Medulla oblongata (tissue), 1 donor: ENCODE results near the gene PARD3B.
A peak's percentile ranks its signal among the peaks of the same experiment; 100 is the strongest.

Source experiments
- DNase-seq: peaks from one replicate; pipeline ENCODE4 v3.0.0-alpha.2; 2015; ENCODE audit errors: extremely low spot score

Gene PARD3B

GRCh38 chr2:204834716-204835384 is 289.6 kb downstream of the PARD3B start:
- DNase-seq, result no peak

DNA sequence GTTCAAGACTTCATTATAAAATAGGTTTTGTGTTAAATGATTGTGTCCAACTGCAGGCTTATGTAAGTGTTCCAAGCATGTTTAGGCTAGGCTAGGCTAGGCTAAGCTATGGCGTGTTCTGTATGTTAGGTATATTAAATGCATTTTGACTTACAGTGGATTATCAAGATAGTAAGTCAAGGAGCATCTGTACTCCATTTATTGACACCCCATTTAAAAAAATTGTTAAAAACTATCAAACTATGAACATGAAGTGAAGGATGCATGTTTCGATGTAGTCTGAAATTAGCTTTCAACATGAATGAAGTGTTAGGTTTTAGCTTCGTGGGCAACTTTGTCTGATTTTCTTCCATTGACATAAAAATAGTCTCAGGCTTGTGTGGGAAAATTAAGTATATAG is 290.5 kb downstream of the PARD3B start:
- DNase-seq, result no peak

DNA sequence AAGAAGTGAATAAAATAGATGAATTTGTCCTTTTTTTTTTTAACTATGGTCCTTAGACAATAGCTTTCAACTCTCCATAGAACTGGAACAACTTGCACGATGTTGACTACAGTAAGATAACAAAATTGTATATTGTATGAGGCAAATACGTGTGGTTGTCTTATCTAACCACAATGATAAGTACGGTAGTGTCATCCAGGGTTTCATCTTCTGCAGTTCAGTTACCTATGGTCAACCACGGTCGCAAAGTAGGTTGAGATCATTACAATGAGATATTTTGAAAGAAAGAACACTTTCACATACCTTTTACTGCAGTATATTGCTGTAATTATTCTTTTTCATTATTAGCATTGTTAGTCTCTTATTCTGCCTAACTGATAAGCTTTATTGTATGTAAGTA is 295.2 kb downstream of the PARD3B start:
- DNase-seq, result no peak

- DNase-seq, result no peak
Observed at GRCh38 chr2:204842068-204842467, 296.8 kb downstream of the PARD3B start.

DNA sequence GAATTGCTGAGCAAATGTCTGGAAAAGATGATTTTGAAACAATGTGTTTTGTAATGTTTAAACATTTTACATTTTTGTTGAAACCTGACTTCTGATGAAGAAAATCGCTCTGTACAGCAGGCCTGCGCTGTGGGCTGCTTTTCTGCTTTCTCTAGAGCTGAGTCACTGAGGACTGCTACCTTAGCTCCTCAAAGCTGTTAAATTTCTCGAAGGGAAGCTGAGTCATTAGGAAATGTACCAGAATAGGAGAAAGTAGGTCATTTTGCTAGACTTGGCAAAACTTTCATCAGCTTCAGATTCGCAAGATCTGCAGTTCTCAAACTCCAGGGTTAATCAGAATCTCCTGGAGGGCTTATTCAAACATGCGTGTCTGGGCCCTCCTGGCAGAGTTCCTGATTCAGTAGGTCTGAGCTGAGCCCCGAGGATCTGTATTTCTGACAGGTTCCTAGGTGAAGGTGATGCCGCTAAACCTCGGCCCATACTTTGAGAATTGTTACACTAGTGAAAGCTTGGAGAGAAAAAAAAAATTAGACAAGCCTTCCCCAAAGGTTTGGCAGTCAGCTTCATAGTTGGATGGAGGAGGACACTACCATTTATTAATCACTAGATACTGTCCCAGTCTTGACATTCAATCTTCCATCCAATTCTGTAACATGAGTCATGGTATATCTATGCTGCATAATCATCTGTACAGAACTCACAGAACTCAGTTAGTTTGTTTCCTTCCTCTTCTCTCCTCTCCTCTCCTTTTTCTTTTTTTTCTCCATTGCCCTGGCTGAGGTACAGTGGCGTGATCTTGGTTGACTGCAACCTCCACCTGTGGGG is 297.6 kb downstream of the PARD3B start:
- peak; percentile 37 for DNase-seq

DNA sequence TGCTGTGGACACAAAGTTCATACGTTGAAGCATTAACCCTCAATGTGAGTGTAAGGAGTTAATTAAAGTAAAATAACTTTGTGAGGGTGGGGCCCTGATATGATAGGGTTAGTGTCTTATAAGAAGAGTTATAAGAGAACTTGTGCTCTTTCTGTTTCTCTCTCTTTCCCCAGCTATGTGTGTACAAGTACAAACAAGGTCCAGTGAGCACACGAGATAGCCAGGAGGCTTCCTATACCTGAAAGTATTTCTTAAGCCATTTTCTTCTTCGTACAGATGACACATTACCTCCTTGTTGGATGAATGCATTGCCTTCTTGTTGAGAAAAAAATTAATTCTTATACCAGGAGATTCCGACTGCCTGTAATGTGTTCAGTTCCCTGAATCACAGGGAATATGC is 301.2 kb downstream of the PARD3B start:
- no peak for DNase-seq

- no peak for DNase-seq
Observed at GRCh38 chr2:204849892-204850291, 304.6 kb downstream of the PARD3B start.

GRCh38 chr2:204850581-204850980 is 305.3 kb downstream of the PARD3B start:
- DNase-seq, result no peak

- DNase-seq, result no peak
Observed at GRCh38 chr2:204853905-204854304, 308.6 kb downstream of the PARD3B start.

GRCh38 chr2:204860274-204860673 is 315.0 kb downstream of the PARD3B start:
- peak; percentile 76 for DNase-seq

DNA sequence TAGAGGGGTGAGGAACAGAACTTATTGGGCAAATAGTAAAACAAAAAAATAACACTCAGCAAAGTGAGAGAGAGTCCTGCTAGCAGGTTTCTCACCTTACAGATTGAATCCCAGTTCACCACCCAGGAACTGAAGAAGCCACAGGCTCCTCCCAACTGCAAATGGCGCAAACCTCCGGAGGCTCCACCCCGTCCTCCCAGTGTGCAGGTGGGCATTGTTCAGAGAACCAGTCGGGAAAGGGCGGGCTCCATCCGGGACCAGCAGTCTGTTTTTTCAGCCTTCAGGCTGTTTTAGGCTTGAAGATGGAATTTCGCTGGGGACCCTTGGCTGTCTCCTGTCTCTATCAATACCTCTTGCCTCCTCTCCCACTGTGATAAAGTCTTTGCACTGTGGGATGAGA is 317.5 kb downstream of the PARD3B start:
- DNase-seq, result no peak

DNA sequence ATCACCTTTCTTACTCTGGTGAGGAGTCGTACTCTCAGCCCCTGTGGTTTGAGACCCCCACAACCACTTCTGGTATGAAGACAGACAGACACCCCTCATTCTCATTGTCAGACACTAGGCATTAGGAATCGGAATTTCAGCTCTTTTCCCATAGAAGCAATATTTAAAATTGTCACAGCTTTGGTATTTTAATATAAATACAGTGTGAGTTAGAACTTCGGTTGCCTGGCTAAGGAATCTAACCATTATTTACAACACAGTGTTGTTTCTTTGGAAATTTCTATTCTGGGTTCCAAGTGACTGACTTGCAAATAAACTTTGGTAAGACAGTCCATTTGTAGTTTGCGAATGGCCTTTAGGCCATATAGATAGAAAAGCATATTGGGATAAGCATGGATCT is 318.1 kb downstream of the PARD3B start:
- no peak for DNase-seq

- DNase-seq, result no peak
Observed at GRCh38 chr2:204869132-204869823, 324.0 kb downstream of the PARD3B start.

- no peak for DNase-seq
Observed at GRCh38 chr2:204870053-204870452, 324.8 kb downstream of the PARD3B start.

DNA sequence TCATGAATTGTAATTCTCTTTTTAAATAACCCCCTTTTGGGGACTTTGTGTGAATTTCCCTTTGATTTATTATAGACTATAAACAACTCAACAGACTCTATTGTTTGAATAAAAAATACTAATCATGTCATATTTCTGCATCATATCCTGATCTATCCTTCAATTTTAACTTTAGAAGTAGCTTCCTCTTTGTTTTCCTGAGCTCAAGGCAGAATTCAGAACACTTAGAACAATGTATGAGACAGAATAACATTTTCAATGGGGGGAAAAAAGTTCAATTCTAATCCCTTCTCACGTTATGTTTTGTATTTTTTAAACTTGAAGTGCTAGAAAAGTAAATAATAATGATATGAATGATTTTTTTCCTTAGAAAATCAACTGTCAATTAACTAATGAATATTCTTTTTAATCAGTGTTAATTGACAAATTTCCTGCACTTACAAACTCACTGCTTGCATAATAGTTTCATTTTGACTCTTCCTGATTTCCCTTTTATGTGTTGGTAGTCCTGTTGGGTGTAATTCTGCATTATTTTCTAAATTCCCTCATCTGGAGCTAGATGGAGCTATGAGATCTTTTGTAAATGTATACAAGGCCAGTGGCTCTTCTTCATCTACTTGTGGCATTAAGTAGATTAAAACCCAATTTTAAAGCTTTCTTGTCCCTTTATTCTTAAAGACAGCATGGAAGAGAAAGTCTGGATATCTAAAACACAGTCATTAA is 326.1 kb downstream of the PARD3B start:
- DNase-seq, result peak; percentile 74

- no peak for DNase-seq
Observed at GRCh38 chr2:204876311-204876710, 331.0 kb downstream of the PARD3B start.

DNA sequence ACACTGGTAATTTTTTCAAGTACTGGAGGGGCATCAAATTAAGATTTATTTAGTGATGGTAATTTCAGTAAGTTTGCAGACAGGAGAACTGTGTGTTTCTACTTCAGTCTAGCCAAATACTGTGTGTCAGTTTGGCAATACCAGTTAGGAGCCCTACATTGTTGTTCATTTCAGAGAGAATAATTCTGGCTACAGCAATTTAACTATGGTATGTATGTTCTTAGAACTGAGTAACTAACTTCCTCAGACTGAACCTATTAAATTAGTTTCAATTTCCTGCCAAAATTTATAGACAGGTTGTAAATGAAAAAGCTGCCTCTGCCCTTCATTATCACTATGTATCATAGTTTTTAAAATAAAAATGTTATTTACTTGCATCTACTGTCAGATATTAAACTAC is 332.4 kb downstream of the PARD3B start:
- no peak for DNase-seq

DNA sequence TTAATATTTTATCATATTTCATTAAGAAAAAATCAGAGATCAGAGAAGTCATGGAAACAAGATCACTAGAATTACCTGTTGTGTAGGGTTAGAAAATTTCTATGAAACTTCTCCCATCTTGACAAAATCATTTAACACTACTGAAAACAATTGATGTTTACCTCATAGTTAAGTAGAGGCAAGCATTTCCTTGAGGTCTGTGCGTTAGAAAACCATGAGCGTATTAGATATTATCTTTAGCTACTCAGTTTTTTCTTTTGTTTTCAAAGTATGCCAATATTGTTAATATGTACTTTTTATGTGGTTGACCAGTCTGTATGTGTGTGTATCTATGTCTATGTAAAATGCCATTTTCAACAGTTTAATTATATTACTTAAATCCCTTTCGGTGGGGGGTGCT is 335.7 kb downstream of the PARD3B start:
- no peak for DNase-seq

GRCh38 chr2:204881655-204882054 is 336.4 kb downstream of the PARD3B start:
- DNase-seq, result peak; percentile 10

- no peak for DNase-seq
Observed at GRCh38 chr2:204885747-204886146, 340.5 kb downstream of the PARD3B start.

DNA sequence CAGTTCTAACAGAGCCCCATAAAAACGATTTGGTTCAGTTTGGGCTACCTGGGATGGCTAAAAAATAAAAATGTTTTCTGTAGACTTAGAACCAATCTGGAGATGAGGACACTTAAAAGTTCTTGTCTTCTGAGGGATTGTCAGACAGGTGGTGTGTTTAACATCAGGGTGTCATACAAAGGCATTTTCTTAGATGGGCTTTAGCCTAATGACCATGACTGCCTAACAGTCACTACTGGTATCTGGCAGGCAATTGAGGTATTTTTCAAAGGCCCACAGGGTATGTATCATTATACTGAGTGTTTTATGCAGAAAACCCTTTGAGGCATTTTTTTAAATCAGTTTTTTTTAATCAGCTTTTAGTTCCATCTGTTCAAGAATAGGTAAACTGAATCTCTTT is 341.4 kb downstream of the PARD3B start:
- no peak for DNase-seq

GRCh38 chr2:204888222-204888621 is 342.9 kb downstream of the PARD3B start:
- DNase-seq, result no peak
